GM18511 (cell line): ENCODE results near the gene TBC1D14.
A peak's percentile ranks its signal among the peaks of the same experiment; 100 is the strongest.

Experiments used
- ATAC-seq: cut with Tn5 transposase; IDR thresholded peaks from one replicate; pipeline ENCODE4 v1.9.1; 2021; ENCODE audit warnings: mild to moderate bottlenecking, moderate library complexity; ENCODE audit not compliant: unreplicated experiment

Gene TBC1D14

DNA sequence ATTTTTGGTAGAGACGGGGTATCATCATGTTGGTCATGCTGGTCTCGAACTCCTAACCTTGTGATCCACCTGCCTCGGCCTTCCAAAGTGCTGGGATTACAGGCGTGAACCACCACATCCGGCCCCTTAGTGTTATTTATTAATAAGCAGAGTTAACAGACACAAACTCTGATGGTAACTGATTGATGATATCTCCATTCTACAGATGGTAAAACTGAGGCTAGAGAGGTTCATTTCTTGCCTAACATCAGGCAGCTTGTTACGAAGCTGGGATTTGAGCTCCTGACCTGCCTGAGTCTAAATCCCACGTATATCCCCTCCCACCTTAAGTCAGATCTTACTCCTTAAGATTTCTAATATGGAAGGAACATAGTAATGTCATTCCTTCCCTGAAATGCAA, 36.9 kb downstream of the TBC1D14 start:
- no peak for ATAC-seq

GRCh38 chr4:6948134-6948460, 38.5 kb downstream of the TBC1D14 start:
- no peak for ATAC-seq

DNA sequence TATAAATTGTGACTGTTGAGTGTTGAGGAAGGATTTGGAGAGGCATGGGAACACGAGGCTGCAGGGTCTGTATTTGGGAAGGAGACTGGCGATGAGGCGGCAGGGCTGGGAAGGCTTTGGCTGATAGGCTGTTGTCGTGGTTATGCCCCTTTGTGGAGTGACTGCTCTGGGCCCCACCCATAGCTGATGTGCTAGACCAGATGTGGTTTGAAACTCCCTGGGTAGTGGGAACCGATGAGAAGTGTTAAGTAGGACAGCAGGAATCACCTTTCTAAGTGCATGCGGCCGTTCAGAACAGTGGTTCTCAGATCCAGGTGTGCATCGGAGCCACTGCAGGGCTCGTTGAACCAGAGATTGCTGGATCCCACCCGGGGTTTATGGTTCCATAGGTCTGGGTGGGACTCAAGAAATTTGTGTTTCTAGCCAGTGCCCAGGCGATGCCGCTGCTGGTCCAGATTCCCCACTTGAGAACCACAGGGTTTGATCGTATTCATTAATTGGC, 42.3 kb downstream of the TBC1D14 start:
- ATAC-seq = no peak

DNA sequence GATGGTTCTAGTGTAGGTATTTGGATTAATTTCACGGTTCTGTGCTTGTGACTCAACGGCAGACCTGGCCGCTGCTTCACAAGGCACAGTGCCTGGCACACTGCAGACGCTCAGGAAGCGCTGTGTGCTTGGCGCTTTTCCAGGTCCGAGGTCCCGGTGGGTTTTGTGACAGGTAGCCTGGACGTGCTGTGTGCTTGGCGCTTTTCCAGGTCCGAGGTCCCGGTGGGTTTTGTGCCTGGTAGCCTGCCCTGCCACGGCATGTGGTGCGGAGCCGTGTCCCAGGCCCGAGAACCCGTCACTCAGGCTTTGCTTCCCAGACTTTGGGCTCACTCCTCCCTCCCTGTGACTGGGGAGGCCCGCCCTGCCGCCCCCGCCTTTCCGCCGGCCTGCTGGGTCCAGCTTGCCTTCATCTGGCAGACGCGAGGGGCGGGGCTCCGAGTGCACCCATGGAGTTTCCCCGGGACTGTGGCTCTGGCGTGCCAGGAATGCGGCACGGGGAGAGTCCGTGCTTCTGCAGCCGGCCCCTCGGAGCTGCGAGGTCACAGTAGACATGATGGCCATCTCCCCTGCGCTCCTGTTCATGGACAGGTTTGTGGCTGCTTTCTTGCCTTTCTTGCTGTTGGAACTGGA, 44.2 kb downstream of the TBC1D14 start:
- ATAC-seq = no peak

DNA sequence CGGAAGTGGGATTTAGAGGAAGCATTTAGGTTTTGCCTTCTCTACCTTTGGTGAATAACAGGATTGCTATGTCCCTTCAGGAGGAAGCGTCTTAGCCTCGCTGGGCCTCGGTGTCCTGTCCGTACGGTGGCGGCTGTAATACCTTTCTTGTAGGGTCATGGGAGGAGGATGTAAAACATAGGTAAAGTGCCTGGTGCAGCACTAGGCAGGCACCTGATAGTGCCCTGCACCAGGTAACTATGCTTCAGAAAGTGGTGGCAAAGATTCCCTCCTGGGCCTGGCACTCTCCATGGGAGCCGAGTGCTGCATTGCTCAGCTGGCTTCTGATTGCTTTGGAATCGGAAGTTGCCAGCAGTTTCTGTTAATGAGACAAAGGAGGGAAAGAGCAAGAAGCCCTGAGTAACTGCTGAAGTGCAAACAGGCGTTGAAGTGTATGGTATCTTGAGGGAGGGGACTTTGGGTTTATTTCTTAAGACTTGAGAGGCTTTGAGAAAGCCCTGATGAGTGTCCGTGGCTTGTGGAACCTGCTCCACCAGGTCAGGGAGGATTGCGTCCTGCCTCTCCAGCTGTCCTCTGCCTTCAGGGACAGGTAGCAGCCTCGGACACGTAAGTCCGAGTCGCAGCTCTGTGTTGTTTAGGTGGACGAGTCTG, 45.8 kb downstream of the TBC1D14 start:
- no peak for ATAC-seq

DNA sequence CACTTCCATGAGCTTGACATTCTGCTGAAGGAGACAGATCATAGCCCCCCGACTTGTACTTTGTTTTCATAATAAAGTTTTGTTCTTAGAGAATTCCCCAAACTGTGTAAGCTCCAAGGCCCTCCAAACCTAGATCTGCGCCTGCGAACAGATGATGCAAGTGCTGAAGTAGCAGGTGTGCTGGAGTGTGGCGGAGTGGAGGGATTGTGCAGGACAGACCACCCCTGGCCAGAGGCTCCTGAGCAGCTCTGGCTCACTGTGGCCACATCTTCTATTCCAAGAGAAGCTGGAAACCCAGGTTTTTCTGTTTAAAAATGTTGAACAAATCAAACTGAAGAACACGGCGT, 46.4 kb downstream of the TBC1D14 start:
- no peak for ATAC-seq

DNA sequence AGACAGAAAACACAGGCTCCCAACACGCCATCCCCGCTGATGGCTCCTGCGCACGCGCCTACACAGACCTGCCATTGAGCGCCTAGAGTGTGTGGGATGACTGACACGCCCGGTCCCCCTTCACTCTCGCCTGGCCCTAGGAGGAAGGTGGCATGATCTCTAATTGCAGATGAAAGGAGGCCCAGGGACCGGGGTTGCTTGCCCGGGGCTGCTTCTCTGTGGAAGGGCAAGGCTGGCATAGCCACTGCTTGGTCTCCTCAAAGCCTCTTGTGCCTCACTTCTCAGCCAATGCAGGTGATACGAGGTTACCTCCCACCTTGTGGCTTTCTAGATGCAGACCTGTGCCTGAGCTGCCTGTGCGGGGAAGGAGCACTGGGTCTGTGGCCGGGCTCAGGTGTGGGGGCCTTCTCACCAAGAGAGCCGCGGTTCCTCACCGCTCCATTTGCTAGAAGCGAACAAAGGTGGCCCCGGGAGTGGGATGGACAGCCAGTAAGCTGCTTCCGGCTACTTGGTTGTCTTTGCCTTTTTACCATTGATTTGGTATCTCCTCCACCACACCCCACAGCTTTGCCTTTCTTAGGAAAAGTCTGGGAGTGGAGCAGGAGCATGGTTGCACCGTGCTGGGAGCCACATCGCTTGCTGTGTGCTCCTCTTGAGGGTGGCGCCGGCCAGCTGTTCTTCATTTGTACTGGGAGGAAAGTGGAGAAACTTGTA, 47.0 kb downstream of the TBC1D14 start:
- ATAC-seq = no peak

- ATAC-seq = no peak
Measured at GRCh38 chr4:6957148-6957520, 47.5 kb downstream of the TBC1D14 start.

DNA sequence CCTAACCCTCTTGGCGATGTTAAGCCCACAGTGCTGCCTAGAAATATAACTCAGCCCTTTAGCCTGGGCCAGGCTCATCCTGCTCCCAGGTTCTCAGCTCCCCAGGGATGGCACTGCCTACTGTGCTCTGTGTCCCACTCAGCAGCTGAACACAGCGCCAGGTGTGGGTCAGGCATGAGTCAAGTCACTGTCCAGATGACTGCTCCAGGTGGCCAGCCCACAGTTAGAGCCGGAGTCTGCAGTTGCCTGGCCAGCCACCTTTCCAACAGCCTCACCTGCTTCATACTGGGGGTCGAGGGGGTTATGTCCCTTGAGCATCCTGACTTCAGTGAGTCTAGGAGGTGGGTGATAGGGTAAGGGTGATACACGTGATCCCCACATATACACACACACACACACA, 48.4 kb downstream of the TBC1D14 start:
- ATAC-seq = no peak

- ATAC-seq = no peak
Measured at GRCh38 chr4:6959261-6959660, 49.6 kb downstream of the TBC1D14 start.

DNA sequence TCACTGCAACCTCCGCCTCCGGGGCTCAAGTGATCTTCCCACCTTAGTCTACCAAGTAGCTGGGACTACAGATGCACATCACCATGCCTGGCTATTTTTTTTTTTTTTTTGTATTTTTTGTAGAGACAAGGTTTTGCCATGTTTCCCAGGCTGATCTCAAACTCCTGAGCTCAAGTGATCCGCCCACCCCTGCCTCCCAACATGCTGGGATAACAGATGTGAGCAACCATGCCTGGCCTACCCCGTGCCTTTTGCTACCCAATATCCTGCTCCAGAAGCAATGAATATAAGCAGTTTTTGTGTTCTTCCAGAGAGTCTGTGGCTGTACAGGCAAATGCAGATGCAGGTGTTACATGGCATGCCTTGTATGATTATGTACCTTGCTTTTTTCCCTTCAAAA, 50.5 kb downstream of the TBC1D14 start:
- ATAC-seq = no peak

DNA sequence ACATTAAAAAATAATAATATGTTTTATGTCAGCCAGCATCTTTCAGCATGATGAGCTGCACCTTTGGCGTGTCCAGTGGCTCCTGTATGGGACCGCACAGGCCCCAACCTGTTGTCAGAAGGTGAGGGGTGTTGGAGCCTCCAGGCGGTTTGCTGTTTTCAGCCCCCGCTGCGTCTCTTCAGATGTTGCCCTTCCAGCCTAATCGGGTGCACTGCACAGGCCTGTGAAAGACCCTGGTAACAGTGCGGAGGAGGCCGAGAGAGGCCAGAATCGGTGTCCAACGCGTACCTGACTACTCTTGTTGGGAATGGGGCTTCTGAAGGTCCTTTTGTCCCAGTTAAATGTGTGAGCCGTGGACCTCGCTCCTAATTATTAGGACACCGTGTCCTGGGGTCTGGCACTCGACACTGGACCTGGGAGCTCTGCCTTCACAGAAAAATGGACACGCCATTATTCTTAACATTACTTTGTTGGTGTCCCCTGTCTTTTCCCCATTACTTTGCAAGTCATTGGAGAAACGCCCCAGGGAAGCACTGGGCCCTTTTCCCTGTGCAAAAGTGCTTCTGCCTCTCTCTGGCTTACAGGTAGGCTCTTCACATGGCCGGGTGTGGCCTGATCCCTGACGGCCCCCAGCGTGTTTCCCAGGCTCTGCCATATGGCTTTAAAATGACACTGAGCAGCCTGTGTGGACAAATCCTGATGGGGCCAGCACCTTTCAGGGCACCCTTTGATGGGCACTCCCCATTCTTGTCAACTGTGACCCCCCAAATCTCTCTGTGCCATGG, 51.2 kb downstream of the TBC1D14 start:
- ATAC-seq = no peak

GRCh38 chr4:6961496-6962210, 52.0 kb downstream of the TBC1D14 start:
- no peak for ATAC-seq

GRCh38 chr4:6962211-6963041, 52.8 kb downstream of the TBC1D14 start:
- no peak for ATAC-seq

DNA sequence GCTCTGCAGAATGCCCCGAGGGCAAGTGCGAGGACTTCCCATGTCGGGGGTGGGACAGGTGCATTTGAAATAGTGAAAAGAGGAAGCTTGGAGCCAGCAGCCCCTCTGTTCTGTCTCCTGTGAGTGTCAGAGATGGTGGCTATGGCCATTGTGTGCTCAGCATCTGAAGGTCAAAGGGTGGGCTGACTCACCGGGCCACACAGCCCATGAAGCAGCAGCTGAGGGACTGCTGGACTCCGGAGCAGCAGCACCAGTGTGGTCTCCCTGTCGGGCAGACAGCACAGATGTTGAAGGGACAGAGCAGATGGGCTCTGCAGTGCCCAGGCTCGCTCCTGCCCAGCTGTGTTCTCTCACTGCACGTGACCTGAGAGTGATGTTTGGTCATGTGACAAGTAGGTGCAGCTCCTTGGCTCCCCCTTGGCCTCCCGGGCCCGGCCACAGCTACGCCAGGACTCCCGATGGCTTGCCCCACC, 53.5 kb downstream of the TBC1D14 start:
- no peak for ATAC-seq

DNA sequence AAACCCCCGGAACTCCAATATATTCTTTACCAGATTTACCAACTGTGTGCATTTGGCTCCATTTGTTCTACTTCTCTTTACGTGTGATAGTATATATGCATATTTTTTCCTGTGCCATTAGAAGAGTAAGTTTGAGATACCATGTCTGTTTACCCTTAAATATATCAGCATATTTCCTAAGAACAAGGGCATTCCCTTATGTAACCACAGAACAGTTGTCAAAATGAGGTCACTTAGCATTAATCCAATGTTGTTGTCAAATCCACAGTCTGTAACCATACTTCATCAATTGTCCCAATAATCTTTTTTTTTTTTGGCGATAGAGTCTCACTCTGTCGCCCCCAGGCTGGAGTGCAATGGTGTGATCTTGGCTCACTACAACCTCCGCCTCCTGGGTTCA, 55.2 kb downstream of the TBC1D14 start:
- ATAC-seq = peak; percentile 20

- no peak for ATAC-seq
Measured at GRCh38 chr4:6965329-6965728, 55.7 kb downstream of the TBC1D14 start.

DNA sequence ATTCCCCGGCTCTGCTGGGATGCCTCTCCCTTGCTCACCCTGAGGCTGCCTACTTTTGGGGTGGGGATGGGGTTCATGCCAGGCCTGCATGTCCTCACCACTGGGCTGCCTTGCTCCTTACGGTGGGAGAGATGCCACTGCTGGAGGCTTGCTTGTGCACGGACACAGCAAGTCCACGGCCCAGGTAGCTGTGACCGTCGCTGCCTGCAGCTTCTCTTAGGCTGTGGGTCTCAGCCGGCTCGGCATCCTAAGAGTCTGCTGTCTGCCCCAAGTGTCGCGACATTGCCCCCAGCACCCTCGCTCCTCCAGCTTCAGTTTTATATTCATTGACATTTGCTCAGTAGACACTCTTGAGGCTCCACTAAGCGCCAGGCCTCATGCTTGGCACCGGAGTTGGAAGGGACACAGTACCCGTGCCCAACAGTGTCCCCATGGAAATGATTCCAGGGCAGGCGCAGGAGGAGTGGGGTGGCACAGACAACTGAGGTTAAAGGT, 58.3 kb downstream of the TBC1D14 start:
- ATAC-seq = no peak

GRCh38 chr4:6968496-6968895, 58.9 kb downstream of the TBC1D14 start:
- ATAC-seq = no peak
